A549 (cell line): Measurements from ENCODE around the gene ESR2. TPM values are rescaled to one million over a fixed set of nuclear protein-coding genes. Genes with fewer than 3 reads are reported as not detected.

ENCODE experiments used
- ATAC-seq, 2 experiments: fragments of 200-7000 bp in 1 of 2; fragments of >200 bp in 1 of 2; cut with Nextera tagmentation in 1 of 2; cut with Tn5 transposase in 1 of 2; 3 replicates each; pipeline versions ENCODE4 v1.8.0 to v1.9.1; 2018 to 2020; ENCODE audit warnings: mild to moderate bottlenecking in 1 of 2, moderate library complexity in 1 of 2
- CTCF ChIA-PET: fragments of 300-600 bp; sonication (Branson Sonifier 250); formaldehyde crosslinking; extraction: SDS; loops from one replicate; lab custom pipeline; 2021; ENCODE audit warnings: antibody characterized with exemption, inconsistent platforms; lab: Yijun Ruan, JAX
- POLR2A ChIA-PET: fragments of 350-600 bp; formaldehyde crosslinking; extraction: SDS; loops from one replicate; lab custom pipeline; 2021; ENCODE audit warnings: antibody characterized with exemption, inconsistent platforms; lab: Yijun Ruan, JAX
- DNase-seq, 2 experiments: peaks; one replicate each; pipeline versions ENCODE4 v3.0.0 to v3.0.0-alpha.2; 2011 to 2016; ENCODE audit warnings: low read depth in 1 of 2, low spot score in 1 of 2
- FAIRE-seq: peaks from 2 replicates; lab custom pipeline; 2011; peaks lifted over from hg19 to GRCh38; lab: Jason Lieb, UNC
- H3K27ac ChIP-seq, 2 experiments: fragments of >200 bp; sonication (Bioruptor Twin); formaldehyde crosslinking; 3 replicates each; pipeline ENCODE4 v1.5.1; 2016 to 2017
- H3K4me1 ChIP-seq: fragments of >200 bp; sonication (Bioruptor Twin); formaldehyde crosslinking; 3 replicates; pipeline ENCODE4 v1.6.1; 2016
- H3K4me2 ChIP-seq: fragments of >200 bp; sonication (Bioruptor Twin); formaldehyde crosslinking; 3 replicates; pipeline ENCODE4 v1.6.1; 2016
- H3K4me3 ChIP-seq: fragments of >200 bp; sonication (Bioruptor Twin); formaldehyde crosslinking; 3 replicates; pipeline ENCODE4 v1.5.1; 2016
- H3K9me3 ChIP-seq: fragments of >200 bp; sonication (Bioruptor Twin); formaldehyde crosslinking; 3 replicates; pipeline ENCODE4 v1.6.1; 2016
- CHD2 ChIP-seq: fragments of 150-350 bp; IDR thresholded peaks from 2 replicates; pipeline ENCODE4 v1.6.1; 2014; ENCODE audit warnings: low read length; ENCODE audit not compliant: partially characterized antibody
- CHD4 ChIP-seq: fragments of 200-600 bp; sonication (generic); IDR thresholded peaks from 2 replicates; pipeline ENCODE4 v1.6.1; 2016; ENCODE audit warnings: antibody characterized with exemption, mild to moderate bottlenecking, borderline replicate concordance
- E2F6 ChIP-seq: IDR thresholded peaks from 2 replicates; pipeline ENCODE4 v1.6.1; 2012; ENCODE audit warnings: low read depth, borderline replicate concordance
- EP300 ChIP-seq, 2 experiments: fragments of >200 bp; sonication (Bioruptor Twin); formaldehyde crosslinking; IDR thresholded peaks; 2 replicates in 1 of 2; 3 replicates in 1 of 2; pipeline ENCODE4 v1.6.1; 2016 to 2017
- FOXS1 ChIP-seq: fragments of 250-450 bp; sonication (Bioruptor Pico); IDR thresholded peaks from 2 replicates; pipeline ENCODE4 v1.5.0; 2020; ENCODE audit warnings: mild to moderate bottlenecking, moderate library complexity
- HDAC2 ChIP-seq: fragments of 200-600 bp; sonication (generic); IDR thresholded peaks from 2 replicates; pipeline ENCODE4 v1.6.1; 2016
- HES2 ChIP-seq: fragments of >200 bp; sonication (Bioruptor Twin); formaldehyde crosslinking; IDR thresholded peaks from 2 replicates; pipeline ENCODE4 v1.6.1; 2016
- HEYL ChIP-seq: fragments of 250-450 bp; sonication (Bioruptor Pico); IDR thresholded peaks from 2 replicates; pipeline ENCODE4 v1.8.0; 2021; ENCODE audit warnings: mild to moderate bottlenecking, moderate library complexity
- HMGXB4 ChIP-seq: fragments of 250-450 bp; sonication (Bioruptor Pico); IDR thresholded peaks from 2 replicates; pipeline ENCODE4 v1.5.0; 2021; ENCODE audit warnings: mild to moderate bottlenecking, moderate library complexity, borderline replicate concordance
- MAFK ChIP-seq: fragments of 450-650 bp; IDR thresholded peaks from 2 replicates; pipeline ENCODE4 v1.6.1; 2014; ENCODE audit not compliant: partially characterized antibody
- MAX ChIP-seq: IDR thresholded peaks from 2 replicates; pipeline ENCODE4 v1.6.1; 2012
- NPAS2 ChIP-seq: fragments of 250-450 bp; sonication (Bioruptor Pico); IDR thresholded peaks from 2 replicates; pipeline ENCODE4 v1.8.0; 2022; ENCODE audit warnings: mild to moderate bottlenecking, moderate library complexity, borderline replicate concordance
- NR3C1 ChIP-seq: fragments of >200 bp; sonication (Bioruptor Twin); formaldehyde crosslinking; IDR thresholded peaks from 3 replicates; pipeline ENCODE4 v1.6.1; 2017
- PHF8 ChIP-seq: fragments of 200-600 bp; sonication (generic); IDR thresholded peaks from 2 replicates; pipeline ENCODE4 v1.6.1; 2016; ENCODE audit warnings: low read depth, mild to moderate bottlenecking, antibody characterized with exemption, moderate library complexity, borderline replicate concordance
- RARB ChIP-seq: fragments of 250-450 bp; sonication (Bioruptor Pico); IDR thresholded peaks from 2 replicates; pipeline ENCODE4 v1.8.0; 2021; ENCODE audit warnings: mild to moderate bottlenecking, moderate library complexity
- RCOR1 ChIP-seq: fragments of 150-350 bp; IDR thresholded peaks from 2 replicates; pipeline ENCODE4 v1.6.1; 2014; ENCODE audit warnings: antibody characterized with exemption, low read length, low read depth
- RFX5 ChIP-seq: fragments of 450-650 bp; IDR thresholded peaks from 2 replicates; pipeline ENCODE4 v1.7.1; 2014; ENCODE audit warnings: antibody characterized with exemption, mild to moderate bottlenecking, moderate library complexity
- RNF2 ChIP-seq: fragments of 200-600 bp; sonication (generic); IDR thresholded peaks from 2 replicates; pipeline ENCODE4 v1.6.1; 2016; ENCODE audit warnings: low read depth, mild to moderate bottlenecking, antibody characterized with exemption, moderate library complexity, borderline replicate concordance
- SMC3 ChIP-seq: fragments of >200 bp; sonication (Bioruptor Twin); formaldehyde crosslinking; IDR thresholded peaks from 3 replicates; pipeline ENCODE4 v1.6.1; 2018; ENCODE audit warnings: inconsistent platforms
- SREBF2 ChIP-seq: fragments of 450-650 bp; IDR thresholded peaks from 2 replicates; pipeline ENCODE4 v1.6.1; 2014; ENCODE audit warnings: mild to moderate bottlenecking, moderate library complexity
- TP53 ChIP-seq: fragments of 250-450 bp; sonication (Bioruptor Pico); IDR thresholded peaks from 2 replicates; pipeline ENCODE4 v1.5.0; 2021; ENCODE audit warnings: mild to moderate bottlenecking, moderate library complexity
- ZC3H11A ChIP-seq: fragments of 450-650 bp; IDR thresholded peaks from 2 replicates; pipeline ENCODE4 v1.6.1; 2014; ENCODE audit warnings: antibody characterized with exemption, mild to moderate bottlenecking
- ZFP36 ChIP-seq: fragments of 450-650 bp; IDR thresholded peaks from 2 replicates; pipeline ENCODE4 v1.6.1; 2014; ENCODE audit warnings: borderline replicate concordance; ENCODE audit not compliant: partially characterized antibody
- WGBS: methylation state at CpG from one replicate; pipeline ENCODE4 v1.1.6; 2017; ENCODE audit errors: missing lambda C conversion rate; 5-methylcytosine and 5-hydroxymethylcytosine counted together
- polyA plus RNA-seq, 4 experiments: library from polyadenylated mRNA; depleted of rRNA in 3 of 4; stranded (reverse); fragments of >200 nt; fragmentation: RNase III in 1 of 4; extraction: RNeasy Plus Mini Kit Qiagen cat#74134 plus additional on column Dnase treatment in 1 of 4; gene quantifications; 2 replicates in 3 of 4; 3 replicates in 1 of 4; pipeline ENCODE4 v1.2.3, GENCODE V29; 2011 to 2017
- TF ChIP-seq, protein P1 (sequence below): fragments of >200 bp; sonication (Bioruptor Twin); formaldehyde crosslinking; IDR thresholded peaks from 3 replicates; pipeline ENCODE4 v1.5.1; 2016
- TF ChIP-seq, protein P2 (sequence below): fragments of 150-350 bp; IDR thresholded peaks from 2 replicates; pipeline ENCODE4 v1.6.1; 2014; ENCODE audit warnings: low read depth, mild to moderate bottlenecking, low read length

The ESR2 gene
- polyA plus RNA-seq, 2 of the 4 experiments (the other 2 are of a cell fraction), result 0.05 to 0.06 TPM

DNA sequence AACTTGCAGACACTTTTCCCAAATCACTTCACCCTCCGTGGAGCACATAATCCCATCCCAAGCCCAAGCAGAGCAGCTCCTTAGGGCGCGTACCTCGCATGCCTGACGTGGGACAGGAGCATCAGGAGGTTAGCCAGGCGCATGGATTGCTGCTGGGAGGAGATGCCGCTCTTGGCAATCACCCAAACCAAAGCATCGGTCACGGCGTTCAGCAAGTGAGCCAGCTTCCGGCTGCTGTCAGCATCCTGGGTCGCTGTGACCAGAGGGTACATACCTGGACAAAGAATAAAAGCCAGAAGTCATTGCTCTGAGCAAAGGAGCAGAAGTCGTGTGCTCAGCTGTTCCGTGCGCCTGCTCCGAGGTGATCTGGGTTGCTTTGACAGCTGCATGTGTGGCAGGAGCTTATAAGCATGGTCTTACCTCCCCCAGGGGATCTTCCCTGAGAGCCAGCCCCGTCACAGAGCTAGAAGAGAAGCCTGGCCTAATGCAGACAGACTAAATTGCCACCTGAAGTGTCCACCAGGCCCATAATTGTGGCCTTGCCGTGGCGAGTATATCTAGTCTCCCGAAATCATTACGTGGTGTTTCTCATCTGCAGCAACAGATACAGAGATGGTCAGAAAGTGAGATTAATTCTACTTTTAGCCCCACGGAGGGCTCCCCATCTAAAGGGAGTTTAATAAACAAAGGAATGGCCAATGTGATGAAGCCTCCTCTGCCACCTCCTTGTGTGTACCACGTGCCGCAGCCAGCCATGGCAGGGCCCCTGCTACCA lies 59.1 kb downstream of the ESR2 start (continued):
- no peak for TF ChIP-seq ZFP36
- TF ChIP-seq CHD4, result no peak
- no peak for TF ChIP-seq RFX5
- no peak for TF ChIP-seq PHF8
- TF ChIP-seq SMC3, result no peak

DNA sequence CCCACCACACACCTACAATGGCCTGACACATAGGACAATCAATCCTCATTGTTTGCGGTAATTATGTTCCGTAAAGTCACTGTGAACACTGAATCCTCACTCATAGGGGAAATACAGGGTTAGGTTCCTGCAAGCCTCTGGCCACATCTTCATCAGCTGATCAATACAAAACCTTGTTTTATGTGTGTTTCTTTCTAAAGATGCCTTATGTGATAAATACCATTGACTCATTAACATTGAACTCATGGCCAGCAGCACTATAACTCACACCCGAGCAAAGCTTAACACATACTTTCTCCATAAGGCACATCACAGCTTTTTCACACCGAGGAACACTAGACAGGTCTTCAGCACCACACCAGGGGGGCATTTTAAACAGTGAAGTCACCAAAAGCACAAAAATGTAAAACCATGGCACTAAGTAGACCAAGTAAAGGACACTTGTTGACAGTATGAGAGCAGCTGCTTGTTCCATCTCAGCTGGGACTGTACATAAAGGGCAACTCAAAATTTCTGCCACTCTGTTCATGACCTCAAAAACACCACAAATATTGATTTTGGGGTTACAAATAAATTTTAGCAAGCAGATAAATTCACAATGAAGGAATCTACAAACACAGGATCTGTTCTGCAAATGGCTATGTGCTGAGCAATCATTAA lies 60.5 kb downstream of the ESR2 start:
- WGBS, result 64% methylated on average over 4 of the region's 4 CpGs
- Histone ChIP-seq H3K4me1 (no peaks in the 10 kb centered on the region), H3K27ac (no peak overlapping the region), H3K4me3 (no peak overlapping the region), H3K9me3 (no peaks in the 10 kb centered on the region)
- CTCF ChIA-PET, result no interaction called here
- TF ChIP-seq MAFK, result no peak
- TF ChIP-seq HEYL (CRISPR knock-in tag), result no peak
- TF ChIP-seq E2F6, result no peak
- no peak for TF ChIP-seq HES2
- no peak for TF ChIP-seq RNF2
- TF ChIP-seq ZC3H11A, result no peak
- no peak for TF ChIP-seq CHD2
- no peak for TF ChIP-seq MAX
- TF ChIP-seq FOXS1 (CRISPR knock-in tag), result no peak
- TF ChIP-seq NR3C1, result no peak
- TF ChIP-seq, protein P1, sequence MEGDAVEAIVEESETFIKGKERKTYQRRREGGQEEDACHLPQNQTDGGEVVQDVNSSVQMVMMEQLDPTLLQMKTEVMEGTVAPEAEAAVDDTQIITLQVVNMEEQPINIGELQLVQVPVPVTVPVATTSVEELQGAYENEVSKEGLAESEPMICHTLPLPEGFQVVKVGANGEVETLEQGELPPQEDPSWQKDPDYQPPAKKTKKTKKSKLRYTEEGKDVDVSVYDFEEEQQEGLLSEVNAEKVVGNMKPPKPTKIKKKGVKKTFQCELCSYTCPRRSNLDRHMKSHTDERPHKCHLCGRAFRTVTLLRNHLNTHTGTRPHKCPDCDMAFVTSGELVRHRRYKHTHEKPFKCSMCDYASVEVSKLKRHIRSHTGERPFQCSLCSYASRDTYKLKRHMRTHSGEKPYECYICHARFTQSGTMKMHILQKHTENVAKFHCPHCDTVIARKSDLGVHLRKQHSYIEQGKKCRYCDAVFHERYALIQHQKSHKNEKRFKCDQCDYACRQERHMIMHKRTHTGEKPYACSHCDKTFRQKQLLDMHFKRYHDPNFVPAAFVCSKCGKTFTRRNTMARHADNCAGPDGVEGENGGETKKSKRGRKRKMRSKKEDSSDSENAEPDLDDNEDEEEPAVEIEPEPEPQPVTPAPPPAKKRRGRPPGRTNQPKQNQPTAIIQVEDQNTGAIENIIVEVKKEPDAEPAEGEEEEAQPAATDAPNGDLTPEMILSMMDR, result no peak
- TF ChIP-seq, all 56 proteins: peak for 0
- FAIRE-seq (no peak), DNase-seq (no peak), ATAC-seq (no peak)
- POLR2A ChIA-PET, result no interaction called here
- no peak overlapping the region for H3K4me2 ChIP-seq

DNA sequence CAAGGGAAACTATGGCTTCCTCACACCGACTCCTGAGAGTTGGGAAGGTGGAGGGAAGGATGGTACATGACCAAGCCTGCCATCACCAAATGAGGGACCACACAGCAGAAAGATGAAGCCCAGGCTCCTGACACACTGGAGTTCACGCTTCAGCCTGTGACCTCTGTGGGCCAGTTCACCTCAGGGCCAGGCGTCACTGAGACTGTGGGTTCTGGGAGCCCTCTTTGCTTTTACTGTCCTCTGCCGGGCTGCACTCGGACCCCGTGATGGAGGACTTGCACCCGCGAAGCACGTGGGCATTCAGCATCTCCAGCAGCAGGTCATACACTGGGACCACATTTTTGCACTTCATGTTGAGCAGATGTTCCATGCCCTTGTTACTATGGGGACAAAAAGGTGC lies 61.2 kb downstream of the ESR2 start:
- ChIA-PET POLR2A (no interaction called here), CTCF (no interaction called here)
- Histone ChIP-seq H3K4me2 (no peak overlapping the region), H3K9me3 (no peaks in the 10 kb centered on the region), H3K27ac (no peak overlapping the region), H3K4me3 (no peak overlapping the region), H3K4me1 (no peaks in the 10 kb centered on the region)
- no peak for ATAC-seq
- TF ChIP-seq FOXS1 (CRISPR knock-in tag) (no peak), PHF8 (no peak), MAFK (no peak), NR3C1 (no peak), SREBF2 (no peak), RARB (no peak), SMC3 (no peak), EP300 (IDR thresholded peaks at IDR 0.05) (no peak), NPAS2 (CRISPR knock-in tag) (no peak), ZC3H11A (no peak), RCOR1 (no peak), HMGXB4 (no peak), HDAC2 (no peak), TP53 (no peak)
- TF ChIP-seq, protein P2, sequence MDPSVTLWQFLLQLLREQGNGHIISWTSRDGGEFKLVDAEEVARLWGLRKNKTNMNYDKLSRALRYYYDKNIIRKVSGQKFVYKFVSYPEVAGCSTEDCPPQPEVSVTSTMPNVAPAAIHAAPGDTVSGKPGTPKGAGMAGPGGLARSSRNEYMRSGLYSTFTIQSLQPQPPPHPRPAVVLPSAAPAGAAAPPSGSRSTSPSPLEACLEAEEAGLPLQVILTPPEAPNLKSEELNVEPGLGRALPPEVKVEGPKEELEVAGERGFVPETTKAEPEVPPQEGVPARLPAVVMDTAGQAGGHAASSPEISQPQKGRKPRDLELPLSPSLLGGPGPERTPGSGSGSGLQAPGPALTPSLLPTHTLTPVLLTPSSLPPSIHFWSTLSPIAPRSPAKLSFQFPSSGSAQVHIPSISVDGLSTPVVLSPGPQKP, result no peak
- 84% methylated on average over 9 of the region's 9 CpGs for whole genome bisulfite sequencing
- no peak for DNase-seq
- no peak for FAIRE-seq
